Breast epithelium (tissue), 3 donors: ENCODE measurements around the gene DPH7.

ENCODE experiments used
- CTCF ChIP-seq, 3 donors: fragments of 450-650 bp; IDR thresholded peaks; one replicate each; pipeline ENCODE4 v1.5.1; 2016 to 2017; ENCODE audit warnings: antibody characterized with exemption in 3 of 3, mild to moderate bottlenecking in 3 of 3, moderate library complexity in 3 of 3
- POLR2A ChIP-seq: fragments of 450-650 bp; IDR thresholded peaks from one replicate; pipeline ENCODE4 v1.6.1; 2016; ENCODE audit warnings: antibody characterized with exemption, mild to moderate bottlenecking, moderate library complexity
- POLR2AphosphoS5 ChIP-seq, 3 donors: sonication (generic); formaldehyde crosslinking; IDR thresholded peaks; one replicate each; pipeline ENCODE4 v1.6.1; 2017; ENCODE audit warnings: antibody characterized with exemption in 3 of 3

- TF ChIP-seq POLR2AphosphoS5 (IDR thresholded peaks at IDR 0.05) (peak in 1 of 3 donors; percentile 31), CTCF (IDR thresholded peaks at IDR 0.05) (no peak), POLR2A (no peak)
Measured at GRCh38 chr9:137619240-137620047, 40.7 kb upstream of the DPH7 start.
